Measurements from ENCODE around the gene CA10. TPM values are rescaled to one million over a fixed set of nuclear protein-coding genes. Genes with fewer than 3 reads are reported as not detected.

CA10 gene
- total RNA-seq, 4 donors from 2014 or later, result not detected

DNA sequence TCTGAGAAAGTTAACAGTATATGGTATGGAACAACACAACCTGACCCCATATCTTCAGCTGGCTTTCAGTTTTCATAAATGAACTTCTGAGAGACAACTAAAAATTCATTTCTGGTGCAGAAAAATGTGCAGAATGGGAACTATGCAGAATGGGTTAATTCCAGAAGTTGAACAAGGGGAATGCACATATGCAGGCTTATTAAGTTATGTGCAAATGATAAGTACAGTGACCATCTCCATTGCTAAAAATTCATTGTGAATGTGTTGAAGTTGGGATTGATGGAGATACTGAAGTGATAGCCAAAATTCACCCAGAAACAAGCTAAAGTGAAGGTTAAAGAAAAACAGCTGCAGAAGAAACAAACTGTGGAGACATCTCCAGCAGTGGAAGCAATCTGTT lies 315.8 kb downstream of the CA10 start:
- no peaks in the 10 kb centered on the region for H3K9me3 ChIP-seq
- no peak for ATAC-seq
- no peak overlapping the region for H3K4me3 ChIP-seq
- no peak overlapping the region for H3K27ac ChIP-seq
- no peaks in the 10 kb centered on the region for H3K36me3 ChIP-seq
- no peaks in the 10 kb centered on the region for H3K27me3 ChIP-seq
- no peaks in the 10 kb centered on the region for H3K4me1 ChIP-seq
- TF ChIP-seq, protein P1, sequence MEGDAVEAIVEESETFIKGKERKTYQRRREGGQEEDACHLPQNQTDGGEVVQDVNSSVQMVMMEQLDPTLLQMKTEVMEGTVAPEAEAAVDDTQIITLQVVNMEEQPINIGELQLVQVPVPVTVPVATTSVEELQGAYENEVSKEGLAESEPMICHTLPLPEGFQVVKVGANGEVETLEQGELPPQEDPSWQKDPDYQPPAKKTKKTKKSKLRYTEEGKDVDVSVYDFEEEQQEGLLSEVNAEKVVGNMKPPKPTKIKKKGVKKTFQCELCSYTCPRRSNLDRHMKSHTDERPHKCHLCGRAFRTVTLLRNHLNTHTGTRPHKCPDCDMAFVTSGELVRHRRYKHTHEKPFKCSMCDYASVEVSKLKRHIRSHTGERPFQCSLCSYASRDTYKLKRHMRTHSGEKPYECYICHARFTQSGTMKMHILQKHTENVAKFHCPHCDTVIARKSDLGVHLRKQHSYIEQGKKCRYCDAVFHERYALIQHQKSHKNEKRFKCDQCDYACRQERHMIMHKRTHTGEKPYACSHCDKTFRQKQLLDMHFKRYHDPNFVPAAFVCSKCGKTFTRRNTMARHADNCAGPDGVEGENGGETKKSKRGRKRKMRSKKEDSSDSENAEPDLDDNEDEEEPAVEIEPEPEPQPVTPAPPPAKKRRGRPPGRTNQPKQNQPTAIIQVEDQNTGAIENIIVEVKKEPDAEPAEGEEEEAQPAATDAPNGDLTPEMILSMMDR (IDR thresholded peaks at IDR 0.05), result no peak
- no peak for TF ChIP-seq POLR2A (IDR thresholded peaks at IDR 0.05)
- no peak for TF ChIP-seq EP300 (IDR thresholded peaks at IDR 0.05)
- TF ChIP-seq POLR2AphosphoS5 (IDR thresholded peaks at IDR 0.05), result no peak

DNA sequence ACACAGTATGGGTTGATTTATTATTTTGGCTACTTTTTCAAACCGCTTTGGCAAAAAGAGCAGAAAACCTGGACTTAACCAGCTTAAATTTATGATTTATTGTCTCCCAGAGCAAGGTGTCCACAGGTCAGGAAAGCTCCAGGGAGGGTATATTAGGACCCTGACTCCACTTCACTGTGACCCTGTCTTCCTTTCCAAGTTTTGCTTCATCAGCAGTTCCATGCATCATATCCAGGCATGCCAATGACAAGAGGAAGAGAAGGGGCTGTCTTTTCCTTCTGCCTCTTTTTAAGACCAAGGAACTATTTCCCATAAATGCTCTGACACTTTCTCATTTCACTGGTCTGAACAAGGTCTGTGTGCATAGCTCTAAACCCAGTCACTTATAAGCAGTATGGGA lies 316.8 kb downstream of the CA10 start:
- no peak for ATAC-seq
- H3K36me3 ChIP-seq, result no peaks in the 10 kb centered on the region
- no peaks in the 10 kb centered on the region for H3K9me3 ChIP-seq
- no peak overlapping the region for H3K27ac ChIP-seq
- no peak overlapping the region for H3K4me3 ChIP-seq
- no peaks in the 10 kb centered on the region for H3K4me1 ChIP-seq
- H3K27me3 ChIP-seq, result no peaks in the 10 kb centered on the region
- TF ChIP-seq EP300 (IDR thresholded peaks at IDR 0.05) (no peak), POLR2AphosphoS5 (IDR thresholded peaks at IDR 0.05) (no peak), POLR2A (IDR thresholded peaks at IDR 0.05) (no peak)
- TF ChIP-seq, protein P1 (IDR thresholded peaks at IDR 0.05), result no peak
- WGBS, 2 donors (ENCODE audit: low coverage in 1 of 2), result 87% methylated on average over 1 of the region's 1 CpG; no CpG with 5 or more reads in 1 of the 2 donors

DNA sequence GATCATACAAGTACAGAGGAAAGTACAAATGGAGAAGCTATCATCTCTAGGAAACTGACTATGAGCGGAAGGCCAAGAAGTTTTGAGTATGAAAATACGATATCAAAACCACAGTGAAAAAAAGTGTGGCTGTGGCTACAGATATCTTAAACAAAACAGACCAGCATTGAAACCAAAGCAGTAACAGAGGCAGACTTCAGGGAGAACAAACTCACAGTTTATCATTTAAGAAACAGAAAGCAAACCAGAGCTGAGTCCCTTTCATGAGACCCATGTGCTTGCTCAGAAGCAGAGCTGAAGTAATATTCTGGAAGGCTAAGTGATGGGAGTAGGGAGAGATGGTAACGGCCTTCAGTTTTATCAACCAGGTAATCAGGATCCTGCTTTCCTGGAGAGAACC lies 317.8 kb downstream of the CA10 start:
- TF ChIP-seq POLR2A (IDR thresholded peaks at IDR 0.05), result no peak
- no peak for TF ChIP-seq POLR2AphosphoS5 (IDR thresholded peaks at IDR 0.05)
- no peak for TF ChIP-seq EP300 (IDR thresholded peaks at IDR 0.05)
- 66 to 77% methylated on average over 3 of the region's 3 CpGs for WGBS, 2 donors (ENCODE audit: low coverage in 1 of 2)
- no peak for ATAC-seq
- Histone ChIP-seq H3K27ac (no peak overlapping the region), H3K27me3 (peaks cover 8% of the 10 kb centered on the region), H3K4me3 (no peak overlapping the region), H3K36me3 (no peaks in the 10 kb centered on the region), H3K4me1 (no peaks in the 10 kb centered on the region), H3K9me3 (no peaks in the 10 kb centered on the region)

DNA sequence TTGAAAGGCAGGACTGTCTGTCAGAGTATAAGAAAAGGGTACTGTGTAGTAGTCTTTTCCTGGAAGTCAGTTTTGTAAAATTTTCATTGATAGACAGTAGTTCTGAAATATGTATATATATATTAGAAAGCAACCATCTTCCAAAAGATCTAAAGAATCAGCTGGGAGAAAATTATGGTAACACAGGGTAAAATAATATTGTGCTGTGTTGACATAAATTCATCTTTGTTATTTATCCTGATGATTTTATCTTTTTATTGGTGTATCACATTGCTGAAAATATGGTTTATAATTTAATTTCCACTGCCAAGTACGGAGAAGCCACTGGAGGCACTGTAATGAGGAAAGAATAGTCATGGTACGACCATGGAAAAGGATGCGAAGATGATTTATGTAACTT lies 324.9 kb downstream of the CA10 start:
- ATAC-seq, result no peak
- TF ChIP-seq EP300 (IDR thresholded peaks at IDR 0.05), result no peak
- TF ChIP-seq, protein P1 (IDR thresholded peaks at IDR 0.05), result no peak
- TF ChIP-seq POLR2A (IDR thresholded peaks at IDR 0.05), result no peak

DNA sequence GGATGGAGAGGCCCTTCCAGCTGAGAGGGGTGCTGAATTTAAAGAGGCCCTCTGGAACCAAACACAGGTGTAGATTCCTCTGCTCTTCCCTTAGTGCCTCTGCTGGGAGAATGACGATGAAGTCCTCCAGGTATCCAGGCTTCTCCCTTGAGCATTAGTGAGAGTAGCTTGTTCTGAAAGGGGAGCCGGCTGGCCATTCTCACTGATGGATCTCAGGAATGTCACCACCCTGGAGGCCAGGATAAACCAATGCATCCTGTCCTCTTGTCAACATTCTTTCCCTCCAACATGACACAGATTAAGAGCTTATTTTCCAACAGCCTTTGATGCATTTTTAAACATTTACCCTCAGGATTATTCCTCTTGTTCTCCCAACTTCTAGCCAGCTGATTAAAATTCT lies 325.5 kb downstream of the CA10 start:
- no peaks in the 10 kb centered on the region for H3K36me3 ChIP-seq
- TF ChIP-seq EP300 (IDR thresholded peaks at IDR 0.05) (no peak), POLR2A (IDR thresholded peaks at IDR 0.05) (no peak), POLR2AphosphoS5 (IDR thresholded peaks at IDR 0.05) (no peak)
- TF ChIP-seq, protein P1 (IDR thresholded peaks at IDR 0.05), result no peak
- 20 to 44% methylated on average over 1 of the region's 2 CpGs for WGBS, 2 donors (ENCODE audit: low coverage in 1 of 2)
- H3K27ac ChIP-seq, result no peak overlapping the region
- peaks cover 28% of the 10 kb centered on the region for H3K27me3 ChIP-seq
- no peaks in the 10 kb centered on the region for H3K9me3 ChIP-seq
- no peak overlapping the region for H3K4me3 ChIP-seq
- no peaks in the 10 kb centered on the region for H3K4me1 ChIP-seq
- no peak for ATAC-seq

More for the DNA sequence above, 324.9 kb downstream of the CA10 start:
- Histone ChIP-seq H3K4me1 (no peaks in the 10 kb centered on the region), H3K27me3 (peaks cover 28% of the 10 kb centered on the region), H3K27ac (no peak overlapping the region), H3K36me3 (no peaks in the 10 kb centered on the region), H3K4me3 (no peak overlapping the region), H3K9me3 (no peaks in the 10 kb centered on the region)
- WGBS, 2 donors (ENCODE audit: low coverage in 1 of 2), result 63 to 78% methylated on average over 3 of the region's 3 CpGs

Data from gastroesophageal sphincter (tissue), 4 donors.